ENCODE measurements around the gene IMPACT. TPM values are rescaled to one million over a fixed set of nuclear protein-coding genes. Genes with fewer than 3 reads are reported as not detected.

IMPACT gene
- total RNA-seq, 1 donor from 2014 or later = 6.2 TPM

DNA sequence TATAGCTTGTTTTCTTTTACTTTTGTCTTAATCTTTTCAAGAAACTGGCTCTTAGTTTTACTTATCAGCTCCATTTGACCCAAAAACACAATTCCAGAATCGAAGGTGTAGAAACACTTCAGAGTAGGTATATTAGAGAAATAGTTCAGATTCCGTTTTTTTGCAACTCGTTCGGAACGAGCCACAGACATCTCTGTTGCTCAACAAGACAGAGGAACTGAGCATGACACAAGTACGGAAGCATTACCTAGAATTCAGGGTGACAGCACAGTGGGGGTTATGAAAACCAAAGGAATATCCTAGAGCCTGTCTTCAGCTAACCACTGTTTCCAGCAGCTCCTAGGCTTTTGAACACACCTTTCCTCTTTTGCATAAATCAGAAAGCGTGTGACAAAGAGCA, 39.0 kb downstream of the IMPACT start:
- Mint-ChIP-seq H3K27ac (no peak overlapping the region), H3K4me3 (ENCODE audit: low read depth) (no peak overlapping the region), H3K36me3 (ENCODE audit: low read depth) (no peaks in the 10 kb centered on the region), H3K27me3 (ENCODE audit: low read depth) (peaks cover 45% of the 10 kb centered on the region), H3K9me3 (no peaks in the 10 kb centered on the region), H3K4me1 (ENCODE audit: low read depth) (peaks cover 41% of the 10 kb centered on the region)
- no peak for DNase-seq (ENCODE audit: low spot score)
- intact Hi-C loops (cut with micrococcal nuclease) = loop anchor here (10.0 kb wide), 1 partner anchor 209 kb away; no protein-coding TSS in a partner anchor

DNA sequence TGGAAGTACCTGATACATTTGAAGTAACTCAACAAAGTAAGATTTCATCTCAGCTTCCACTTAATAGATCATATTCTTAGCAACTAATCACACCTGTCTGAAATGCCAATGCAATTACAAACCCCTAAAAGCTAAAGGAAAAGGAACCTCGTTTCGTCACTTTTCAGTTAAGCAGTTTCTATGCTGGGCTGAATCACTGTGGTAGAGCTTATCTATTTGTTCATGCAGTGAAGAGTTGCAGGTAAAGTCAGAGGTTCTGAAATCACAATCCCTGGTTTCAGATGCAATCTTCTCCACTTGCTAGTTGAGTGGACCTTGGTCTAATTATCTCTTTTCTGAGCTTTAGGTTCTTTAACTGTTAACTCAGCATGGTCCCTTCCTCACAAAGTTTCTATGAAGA, 40.3 kb downstream of the IMPACT start:
- no peaks in the 10 kb centered on the region for H3K36me3 Mint-ChIP-seq (ENCODE audit: low read depth)
- H3K27me3 Mint-ChIP-seq (ENCODE audit: low read depth) = peaks cover 52% of the 10 kb centered on the region
- H3K4me3 Mint-ChIP-seq (ENCODE audit: low read depth) = no peak overlapping the region
- intact Hi-C loops (cut with micrococcal nuclease) = loop anchor here (10.0 kb wide), 1 partner anchor 208 kb away; no protein-coding TSS in a partner anchor
- H3K9me3 Mint-ChIP-seq = no peaks in the 10 kb centered on the region
- peaks cover 36% of the 10 kb centered on the region for H3K4me1 Mint-ChIP-seq (ENCODE audit: low read depth)
- DNase-seq (ENCODE audit: low spot score) = no peak
- H3K27ac Mint-ChIP-seq = no peak overlapping the region

DNA sequence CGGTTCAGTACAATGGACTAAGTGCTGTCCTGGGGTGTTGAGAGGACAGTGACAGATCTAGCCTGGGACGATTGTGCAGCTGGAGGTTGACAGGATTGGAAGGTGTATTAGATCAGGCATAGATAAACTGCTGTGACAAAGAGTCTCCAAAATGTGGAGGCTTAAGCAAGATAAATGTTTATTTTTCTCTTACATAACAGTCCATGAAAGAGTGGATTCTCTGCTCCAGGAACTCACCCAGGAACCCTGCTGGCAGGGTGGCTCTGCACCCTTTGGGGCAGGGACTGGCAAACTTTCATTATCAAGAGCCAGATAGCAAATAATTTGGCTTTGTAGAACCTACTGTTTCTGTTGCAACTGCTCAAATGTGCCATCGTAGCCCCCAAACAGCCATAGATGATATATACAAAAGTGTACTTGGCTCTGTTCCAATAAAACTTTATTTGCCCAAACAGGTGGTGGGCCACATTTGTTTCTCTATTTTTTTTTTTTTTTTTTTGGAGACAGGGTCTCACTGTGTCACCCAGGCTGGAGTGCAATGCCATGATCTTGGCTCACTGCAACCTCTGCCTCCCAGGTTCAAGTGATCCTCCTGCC, 43.6 kb downstream of the IMPACT start:
- H3K4me1 Mint-ChIP-seq (ENCODE audit: low read depth) = peaks cover 12% of the 10 kb centered on the region
- H3K27ac Mint-ChIP-seq = no peak overlapping the region
- intact Hi-C loops (cut with micrococcal nuclease) = no loop called here
- H3K36me3 Mint-ChIP-seq (ENCODE audit: low read depth) = no peaks in the 10 kb centered on the region
- peaks cover 64% of the 10 kb centered on the region for H3K27me3 Mint-ChIP-seq (ENCODE audit: low read depth)
- H3K9me3 Mint-ChIP-seq = no peaks in the 10 kb centered on the region
- no peak overlapping the region for H3K4me3 Mint-ChIP-seq (ENCODE audit: low read depth)
- no peak for DNase-seq (ENCODE audit: low spot score)

DNA sequence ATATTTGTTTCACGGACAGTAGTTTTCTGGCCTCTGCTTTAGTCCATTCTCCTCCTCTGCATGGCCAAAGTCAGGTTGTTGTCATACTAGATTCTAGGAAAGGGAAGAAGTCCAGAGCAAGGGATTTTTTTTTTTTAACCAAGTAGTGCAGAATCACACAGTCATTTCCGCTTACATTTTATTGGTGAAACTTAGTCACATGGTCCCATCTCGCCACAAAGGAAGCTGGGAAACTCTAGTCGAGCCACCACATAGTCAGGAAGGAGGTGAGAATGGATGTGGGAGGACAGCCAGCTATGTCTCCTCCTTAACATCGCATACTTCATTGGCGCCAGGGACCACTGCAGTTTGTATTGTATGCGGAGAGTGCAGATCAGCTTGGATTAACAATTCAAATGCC, 44.3 kb downstream of the IMPACT start:
- Mint-ChIP-seq H3K36me3 (ENCODE audit: low read depth) (no peaks in the 10 kb centered on the region), H3K9me3 (no peaks in the 10 kb centered on the region), H3K27me3 (ENCODE audit: low read depth) (peaks cover 64% of the 10 kb centered on the region), H3K4me3 (ENCODE audit: low read depth) (no peak overlapping the region), H3K27ac (no peak overlapping the region), H3K4me1 (ENCODE audit: low read depth) (peaks cover 11% of the 10 kb centered on the region)
- intact Hi-C loops (cut with micrococcal nuclease) = no loop called here
- no peak for DNase-seq (ENCODE audit: low spot score)

DNA sequence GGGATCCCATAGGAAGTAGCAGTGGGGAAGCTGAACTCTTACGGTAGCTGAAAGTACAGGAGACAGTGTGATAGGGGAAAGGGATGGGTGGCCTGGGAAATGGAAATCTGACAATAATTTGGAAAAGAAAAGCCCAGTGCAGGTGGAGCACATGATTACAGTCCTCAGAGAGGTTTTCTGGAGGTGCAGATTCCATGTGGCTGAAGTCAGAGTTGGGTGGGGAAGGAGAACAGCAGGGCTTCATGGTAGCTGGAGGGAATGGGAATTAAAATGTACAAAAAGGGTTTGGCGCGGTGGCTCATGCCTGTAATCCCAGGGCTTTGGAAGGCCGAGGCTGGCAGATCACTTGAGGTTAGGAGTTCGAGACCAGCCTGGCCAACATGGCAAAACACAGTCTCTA, 46.1 kb downstream of the IMPACT start:
- intact Hi-C loops (cut with micrococcal nuclease) = no loop called here
- Mint-ChIP-seq H3K9me3 (no peaks in the 10 kb centered on the region), H3K36me3 (ENCODE audit: low read depth) (no peaks in the 10 kb centered on the region), H3K27ac (no peak overlapping the region), H3K4me1 (ENCODE audit: low read depth) (peaks cover 12% of the 10 kb centered on the region), H3K27me3 (ENCODE audit: low read depth) (peaks cover 70% of the 10 kb centered on the region), H3K4me3 (ENCODE audit: low read depth) (no peak overlapping the region)
- no peak for DNase-seq (ENCODE audit: low spot score)

DNA sequence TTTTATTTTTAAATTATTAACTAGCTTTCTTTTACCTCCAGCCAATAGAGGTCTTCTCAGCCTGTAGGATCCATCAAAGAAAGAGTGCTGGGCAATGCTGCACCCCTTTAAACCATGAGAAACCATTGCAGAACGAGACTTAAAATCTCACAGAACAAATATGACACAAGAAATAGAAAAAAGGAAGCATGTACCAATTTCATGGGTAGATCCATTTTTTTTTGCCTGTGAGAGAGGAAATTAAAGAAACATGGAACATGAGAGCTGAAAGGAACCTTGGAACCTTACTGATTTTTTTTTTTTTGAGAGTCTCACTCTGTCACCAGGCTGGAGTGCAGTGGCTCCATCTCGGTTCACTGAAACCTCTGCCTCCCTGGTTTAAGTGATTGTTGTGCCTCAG, 47.9 kb downstream of the IMPACT start:
- intact Hi-C loops (cut with micrococcal nuclease) = no loop called here
- no peak overlapping the region for H3K4me3 Mint-ChIP-seq (ENCODE audit: low read depth)

DNA sequence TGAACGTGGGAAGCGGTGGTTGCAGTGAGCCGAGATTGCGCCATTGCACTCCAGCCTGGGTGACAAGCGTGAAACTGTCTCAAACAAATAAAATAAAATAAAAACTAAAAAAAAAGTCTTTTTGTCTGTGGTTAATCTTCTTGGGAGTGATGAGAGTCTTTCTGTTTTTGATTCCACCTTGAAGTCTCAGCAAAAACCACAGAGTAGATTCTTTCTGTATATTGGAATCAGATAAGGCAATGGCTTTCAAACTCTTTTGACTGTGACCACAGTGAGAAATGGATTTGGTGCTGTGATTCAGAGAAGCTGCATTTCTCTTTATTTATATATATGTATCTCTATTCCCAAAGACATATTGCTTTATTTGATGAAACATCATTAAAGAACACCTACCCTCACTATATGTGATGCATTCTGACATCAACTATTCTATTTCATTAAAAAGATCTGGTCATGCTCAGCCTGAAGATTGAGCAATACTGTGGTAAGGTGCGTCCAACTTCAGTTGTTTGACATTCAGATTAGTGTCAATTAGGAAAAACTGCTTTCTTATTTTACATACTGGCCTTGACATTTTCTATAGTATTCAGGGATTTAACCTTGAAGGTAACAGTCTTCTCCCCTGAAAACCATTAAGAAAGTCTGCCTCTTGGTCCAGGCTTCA, 49.6 kb downstream of the IMPACT start:
- no peak overlapping the region for H3K27ac Mint-ChIP-seq
- H3K27me3 Mint-ChIP-seq (ENCODE audit: low read depth) = peaks cover 65% of the 10 kb centered on the region
- H3K4me1 Mint-ChIP-seq (ENCODE audit: low read depth) = peaks cover 12% of the 10 kb centered on the region
- intact Hi-C loops (cut with micrococcal nuclease) = loop anchor here (1.0 to 2.0 kb wide), 2 partner anchors 15 to 62 kb away; partner anchors contain the start of gene HRH4
- peaks cover 5% of the 10 kb centered on the region for H3K36me3 Mint-ChIP-seq (ENCODE audit: low read depth)
- H3K9me3 Mint-ChIP-seq = peaks cover 7% of the 10 kb centered on the region
- no peak overlapping the region for H3K4me3 Mint-ChIP-seq (ENCODE audit: low read depth)
- no peak for DNase-seq (ENCODE audit: low spot score)

More for the DNA sequence above, 47.9 kb downstream of the IMPACT start:
- no peak overlapping the region for H3K27ac Mint-ChIP-seq
- no peaks in the 10 kb centered on the region for H3K9me3 Mint-ChIP-seq
- peaks cover 66% of the 10 kb centered on the region for H3K27me3 Mint-ChIP-seq (ENCODE audit: low read depth)
- H3K4me1 Mint-ChIP-seq (ENCODE audit: low read depth) = peaks cover 12% of the 10 kb centered on the region
- no peaks in the 10 kb centered on the region for H3K36me3 Mint-ChIP-seq (ENCODE audit: low read depth)
- DNase-seq (ENCODE audit: low spot score) = no peak

DNA sequence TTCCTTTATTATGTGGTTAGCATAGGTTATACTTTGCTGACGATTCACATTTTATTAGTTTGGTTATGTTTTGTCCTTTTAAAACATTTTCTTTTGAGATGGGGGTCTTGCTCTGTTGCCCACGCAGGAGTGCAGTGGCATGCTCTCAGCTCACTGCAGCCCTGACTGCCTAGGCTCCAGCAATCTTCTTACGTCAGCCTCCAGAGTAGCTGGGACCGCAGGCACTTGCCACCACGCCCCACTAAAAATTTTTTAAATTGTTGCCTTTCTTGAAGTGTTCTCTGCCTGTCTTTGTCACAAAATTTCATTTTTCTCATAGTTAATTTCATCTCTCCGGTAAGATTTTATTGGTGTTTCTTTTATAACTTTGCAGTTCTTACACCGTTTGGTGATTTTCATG, 52.9 kb downstream of the IMPACT start:
- H3K4me3 Mint-ChIP-seq (ENCODE audit: low read depth) = no peak overlapping the region
- H3K27ac Mint-ChIP-seq = no peak overlapping the region
- DNase-seq (ENCODE audit: low spot score) = no peak
- H3K4me1 Mint-ChIP-seq (ENCODE audit: low read depth) = peaks cover 12% of the 10 kb centered on the region
- H3K36me3 Mint-ChIP-seq (ENCODE audit: low read depth) = peaks cover 5% of the 10 kb centered on the region
- peaks cover 9% of the 10 kb centered on the region for H3K9me3 Mint-ChIP-seq
- H3K27me3 Mint-ChIP-seq (ENCODE audit: low read depth) = peaks cover 62% of the 10 kb centered on the region
- intact Hi-C loops (cut with micrococcal nuclease) = no loop called here

DNA sequence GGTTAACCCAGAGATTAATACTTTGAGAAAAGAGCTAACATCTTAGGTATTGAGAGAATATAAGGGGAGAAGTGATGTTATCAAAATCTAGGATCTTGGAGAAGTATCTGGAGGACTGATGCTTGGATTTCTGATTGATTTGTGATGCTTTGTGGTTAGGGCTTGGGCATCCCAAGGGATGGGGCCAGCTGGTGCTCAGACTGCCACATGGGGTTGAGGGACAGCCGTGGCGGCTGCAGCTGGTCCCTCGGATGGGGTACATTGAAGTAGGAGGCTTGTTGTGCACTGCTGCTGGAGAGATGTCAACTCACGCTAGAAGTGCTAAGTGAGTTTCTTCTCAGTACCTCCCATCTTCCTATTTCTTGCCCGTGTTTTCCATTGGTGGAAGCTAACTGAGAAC, 56.4 kb downstream of the IMPACT start:
- peaks cover 9% of the 10 kb centered on the region for H3K9me3 Mint-ChIP-seq
- intact Hi-C loops (cut with micrococcal nuclease) = no loop called here

DNA sequence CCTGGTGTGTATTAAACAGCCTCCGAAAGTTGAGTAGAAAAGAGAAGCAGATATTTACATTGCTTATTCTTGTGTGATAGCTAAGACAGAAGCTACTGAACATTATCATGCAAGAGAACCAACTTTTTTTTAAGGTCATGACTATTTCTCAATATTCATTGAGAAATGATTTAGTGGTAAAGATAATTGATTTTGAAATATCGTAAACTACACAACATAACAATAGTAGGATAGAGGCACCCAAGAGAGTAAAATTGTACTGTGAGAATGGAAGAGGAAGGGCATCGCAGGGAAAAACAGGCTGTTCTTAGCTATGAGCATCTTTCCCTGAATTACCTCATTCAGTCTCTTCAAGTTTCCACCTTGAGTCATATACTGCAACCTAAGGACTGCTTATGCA, 59.2 kb downstream of the IMPACT start:
- peaks cover 4% of the 10 kb centered on the region for H3K9me3 Mint-ChIP-seq
- intact Hi-C loops (cut with micrococcal nuclease) = loop anchor here (2.0 to 5.0 kb wide), 2 partner anchors 38 to 241 kb away; no protein-coding TSS in a partner anchor

More for the DNA sequence above, 56.4 kb downstream of the IMPACT start:
- H3K4me3 Mint-ChIP-seq (ENCODE audit: low read depth) = no peak overlapping the region
- H3K27ac Mint-ChIP-seq = no peak overlapping the region
- H3K4me1 Mint-ChIP-seq (ENCODE audit: low read depth) = peaks cover 4% of the 10 kb centered on the region
- peaks cover 5% of the 10 kb centered on the region for H3K36me3 Mint-ChIP-seq (ENCODE audit: low read depth)
- H3K27me3 Mint-ChIP-seq (ENCODE audit: low read depth) = peaks cover 65% of the 10 kb centered on the region
- no peak for DNase-seq (ENCODE audit: low spot score)

DNA sequence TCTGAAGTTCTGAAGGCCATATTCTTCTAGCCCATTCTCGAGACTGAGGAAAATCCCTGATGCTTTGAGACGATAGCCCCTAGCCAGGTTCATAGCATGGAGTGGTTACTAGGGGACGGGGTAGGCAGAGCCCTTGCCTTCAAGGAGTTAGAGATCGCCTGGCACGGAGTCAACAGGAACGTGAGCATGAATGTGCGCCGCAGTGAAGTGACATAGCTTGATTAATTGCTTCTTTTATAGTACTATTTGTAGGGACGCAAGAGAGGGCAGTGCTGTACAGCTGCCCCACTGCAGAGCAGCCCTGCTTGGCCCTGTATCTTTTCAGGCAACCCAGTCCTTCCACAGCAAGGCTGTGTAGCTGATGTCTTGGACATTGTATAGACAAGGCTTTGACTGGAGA, 60.2 kb downstream of the IMPACT start:
- no peak for DNase-seq (ENCODE audit: low spot score)
- peaks cover 54% of the 10 kb centered on the region for H3K27me3 Mint-ChIP-seq (ENCODE audit: low read depth)
- intact Hi-C loops (cut with micrococcal nuclease) = loop anchor here (2.0 to 5.0 kb wide), 2 partner anchors 39 to 240 kb away; no protein-coding TSS in a partner anchor
- H3K27ac Mint-ChIP-seq = no peak overlapping the region
- no peak overlapping the region for H3K4me3 Mint-ChIP-seq (ENCODE audit: low read depth)
- H3K4me1 Mint-ChIP-seq (ENCODE audit: low read depth) = peaks cover 12% of the 10 kb centered on the region
- no peaks in the 10 kb centered on the region for H3K36me3 Mint-ChIP-seq (ENCODE audit: low read depth)
- H3K9me3 Mint-ChIP-seq = no peaks in the 10 kb centered on the region

More for the DNA sequence above, 59.2 kb downstream of the IMPACT start:
- Mint-ChIP-seq H3K36me3 (ENCODE audit: low read depth) (no peaks in the 10 kb centered on the region), H3K4me3 (ENCODE audit: low read depth) (no peak overlapping the region), H3K27ac (no peak overlapping the region), H3K27me3 (ENCODE audit: low read depth) (peaks cover 57% of the 10 kb centered on the region), H3K4me1 (ENCODE audit: low read depth) (peaks cover 11% of the 10 kb centered on the region)
- DNase-seq (ENCODE audit: low spot score) = no peak

DNA sequence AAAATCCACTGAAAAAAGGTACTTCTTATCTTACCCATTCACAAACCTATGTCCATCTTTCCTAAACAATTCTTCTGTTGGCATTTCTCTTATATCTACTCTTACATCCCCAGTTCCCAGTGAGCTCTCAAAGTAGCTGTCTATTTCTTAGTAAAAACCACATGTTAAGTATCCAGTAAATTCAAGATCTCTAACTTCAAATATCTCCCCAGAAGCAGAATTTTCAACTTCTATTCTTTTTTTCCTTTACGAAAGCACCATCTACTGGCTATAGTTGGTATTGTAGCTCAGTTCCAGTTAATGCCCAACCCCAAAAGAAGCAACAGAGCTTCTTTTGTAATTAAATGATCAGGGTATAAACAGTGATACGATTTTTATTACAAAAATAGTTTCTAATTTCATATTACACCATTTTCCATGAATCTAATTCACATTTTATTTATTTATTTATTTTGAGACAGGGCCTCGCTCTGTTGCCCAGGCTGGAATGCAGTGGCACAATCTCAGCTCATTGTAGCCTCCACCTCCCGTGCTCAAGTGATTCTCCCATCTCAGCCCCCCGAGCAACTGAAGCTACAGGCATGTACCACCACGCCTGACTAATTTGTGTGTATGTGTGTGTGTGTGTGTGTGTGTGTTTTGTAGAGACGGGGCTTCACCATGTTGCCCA, 62.5 kb downstream of the IMPACT start:
- H3K4me1 Mint-ChIP-seq (ENCODE audit: low read depth) = peaks cover 15% of the 10 kb centered on the region
- intact Hi-C loops (cut with micrococcal nuclease) = loop anchor here (1.0 to 5.0 kb wide), 3 partner anchors 42 to 313 kb away; no protein-coding TSS in a partner anchor
- no peak for DNase-seq (ENCODE audit: low spot score)
- no peak overlapping the region for H3K4me3 Mint-ChIP-seq (ENCODE audit: low read depth)
- H3K27me3 Mint-ChIP-seq (ENCODE audit: low read depth) = peaks cover 55% of the 10 kb centered on the region
- H3K36me3 Mint-ChIP-seq (ENCODE audit: low read depth) = no peaks in the 10 kb centered on the region
- no peaks in the 10 kb centered on the region for H3K9me3 Mint-ChIP-seq
- H3K27ac Mint-ChIP-seq = no peak overlapping the region

DNA sequence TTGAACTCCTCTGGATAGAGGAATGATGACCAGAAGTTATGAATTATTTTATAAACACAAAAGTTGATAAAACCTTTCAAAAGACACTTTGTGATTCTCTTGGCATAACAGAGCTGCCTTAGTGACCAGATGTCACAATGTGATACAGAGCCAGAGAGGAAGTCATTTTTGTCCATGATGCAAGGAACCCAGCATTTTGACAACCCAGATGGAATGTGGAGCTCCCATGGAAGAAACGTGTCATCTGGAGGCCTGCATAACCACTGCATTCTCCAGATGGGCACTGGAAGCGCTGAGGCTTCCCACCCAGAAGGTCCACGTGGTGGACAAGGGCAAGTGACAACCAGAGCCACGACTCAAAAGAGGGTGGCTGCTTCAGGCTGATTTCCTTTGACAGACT, 64.1 kb downstream of the IMPACT start:
- Mint-ChIP-seq H3K27ac (no peak overlapping the region), H3K4me3 (ENCODE audit: low read depth) (no peak overlapping the region), H3K27me3 (ENCODE audit: low read depth) (peaks cover 55% of the 10 kb centered on the region), H3K4me1 (ENCODE audit: low read depth) (peaks cover 15% of the 10 kb centered on the region), H3K36me3 (ENCODE audit: low read depth) (no peaks in the 10 kb centered on the region), H3K9me3 (no peaks in the 10 kb centered on the region)
- DNase-seq (ENCODE audit: low spot score) = no peak
- intact Hi-C loops (cut with micrococcal nuclease) = no loop called here
